Central memory CD8-positive, alpha-beta T cell (primary cell): ENCODE measurements around the gene THSD4.

ENCODE experiments used
- ATAC-seq: fragments of 150-1000 bp; cut with Tn5 transposase; replicated peaks from 2 replicates; pipeline ENCODE4 v1.10.0; 2022; ENCODE audit warnings: mild to moderate bottlenecking, moderate FRiP score, moderate number of reproducible peaks; ENCODE audit not compliant: poor library complexity, severe bottlenecking; ENCODE audit errors: extremely low read depth
- DNase-seq, 2 donors: peaks; one replicate each; pipeline ENCODE4 v3.0.0; 2021; ENCODE audit warnings: low spot score in 2 of 2
- H3K27ac Mint-ChIP-seq: one replicate; pipeline ENCODE4 v1.8.0; 2022; ENCODE audit warnings: low read depth, mild to moderate bottlenecking, moderate library complexity, mixed read lengths
- H3K27me3 Mint-ChIP-seq: one replicate; pipeline ENCODE4 v1.8.0; 2022; ENCODE audit warnings: mixed read lengths
- H3K36me3 Mint-ChIP-seq: one replicate; pipeline ENCODE4 v1.8.0; 2022; ENCODE audit warnings: mild to moderate bottlenecking, moderate library complexity, mixed read lengths; ENCODE audit not compliant: insufficient read depth
- H3K4me1 Mint-ChIP-seq: one replicate; pipeline ENCODE4 v1.8.0; 2022; ENCODE audit warnings: mixed read lengths
- H3K4me3 Mint-ChIP-seq: one replicate; pipeline ENCODE4 v1.8.0; 2022; ENCODE audit warnings: mild to moderate bottlenecking, moderate library complexity, mixed read lengths
- H3K9me3 Mint-ChIP-seq: one replicate; pipeline ENCODE4 v1.8.0; 2022; ENCODE audit warnings: mixed read lengths

THSD4 gene

GRCh38 chr15:71463156-71463665, 347.9 kb downstream of the THSD4 start:
- no peak for DNase-seq
- no peak overlapping the region for H3K4me3 Mint-ChIP-seq

GRCh38 chr15:71465131-71465955, 350.1 kb downstream of the THSD4 start:
- ATAC-seq (no peak), DNase-seq (no peak)
- no peaks in the 10 kb centered on the region for H3K4me1 Mint-ChIP-seq
- peaks cover 29% of the 10 kb centered on the region for H3K27me3 Mint-ChIP-seq
- H3K4me3 Mint-ChIP-seq = no peak overlapping the region
- H3K9me3 Mint-ChIP-seq = no peaks in the 10 kb centered on the region
- H3K36me3 Mint-ChIP-seq = no peaks in the 10 kb centered on the region
- no peak overlapping the region for H3K27ac Mint-ChIP-seq

More at GRCh38 chr15:71463156-71463665, 347.9 kb downstream of the THSD4 start:
- no peaks in the 10 kb centered on the region for H3K4me1 Mint-ChIP-seq
- no peak overlapping the region for H3K27ac Mint-ChIP-seq
- H3K36me3 Mint-ChIP-seq = no peaks in the 10 kb centered on the region
- H3K27me3 Mint-ChIP-seq = peaks cover 29% of the 10 kb centered on the region
- H3K9me3 Mint-ChIP-seq = no peaks in the 10 kb centered on the region
- ATAC-seq = no peak

GRCh38 chr15:71468715-71469114, 353.4 kb downstream of the THSD4 start:
- Mint-ChIP-seq H3K9me3 (no peaks in the 10 kb centered on the region), H3K27ac (no peak overlapping the region), H3K27me3 (peaks cover 29% of the 10 kb centered on the region), H3K4me3 (no peak overlapping the region), H3K4me1 (no peaks in the 10 kb centered on the region), H3K36me3 (no peaks in the 10 kb centered on the region)
- ATAC-seq (no peak), DNase-seq (no peak)

- Mint-ChIP-seq H3K4me3 (no peak overlapping the region), H3K27me3 (peaks cover 27% of the 10 kb centered on the region), H3K9me3 (no peaks in the 10 kb centered on the region), H3K4me1 (no peaks in the 10 kb centered on the region), H3K36me3 (no peaks in the 10 kb centered on the region), H3K27ac (no peak overlapping the region)
- DNase-seq (no peak), ATAC-seq (no peak)
Measured at GRCh38 chr15:71469413-71469812, 354.1 kb downstream of the THSD4 start.

GRCh38 chr15:71471347-71471746, 356.1 kb downstream of the THSD4 start:
- Mint-ChIP-seq H3K36me3 (no peaks in the 10 kb centered on the region), H3K27me3 (peaks cover 12% of the 10 kb centered on the region), H3K27ac (no peak overlapping the region), H3K4me1 (no peaks in the 10 kb centered on the region), H3K9me3 (no peaks in the 10 kb centered on the region), H3K4me3 (no peak overlapping the region)
- DNase-seq (no peak), ATAC-seq (no peak)

GRCh38 chr15:71472566-71472965, 357.3 kb downstream of the THSD4 start:
- H3K9me3 Mint-ChIP-seq = no peaks in the 10 kb centered on the region
- H3K27ac Mint-ChIP-seq = no peak overlapping the region
- peaks cover 11% of the 10 kb centered on the region for H3K27me3 Mint-ChIP-seq
- H3K4me1 Mint-ChIP-seq = no peaks in the 10 kb centered on the region
- no peaks in the 10 kb centered on the region for H3K36me3 Mint-ChIP-seq
- ATAC-seq (no peak), DNase-seq (no peak)
- no peak overlapping the region for H3K4me3 Mint-ChIP-seq

- no peak for ATAC-seq
- no peaks in the 10 kb centered on the region for H3K4me1 Mint-ChIP-seq
Measured at GRCh38 chr15:71473751-71474150, 358.5 kb downstream of the THSD4 start.

GRCh38 chr15:71476823-71477222, 361.6 kb downstream of the THSD4 start:
- Mint-ChIP-seq H3K27me3 (peaks cover 35% of the 10 kb centered on the region), H3K4me1 (no peaks in the 10 kb centered on the region), H3K36me3 (no peaks in the 10 kb centered on the region), H3K9me3 (no peaks in the 10 kb centered on the region), H3K27ac (no peak overlapping the region), H3K4me3 (no peak overlapping the region)
- DNase-seq (no peak), ATAC-seq (no peak)

More at GRCh38 chr15:71473751-71474150, 358.5 kb downstream of the THSD4 start:
- Mint-ChIP-seq H3K27ac (no peak overlapping the region), H3K27me3 (peaks cover 11% of the 10 kb centered on the region), H3K4me3 (no peak overlapping the region), H3K36me3 (no peaks in the 10 kb centered on the region), H3K9me3 (no peaks in the 10 kb centered on the region)
- DNase-seq = no peak

- Mint-ChIP-seq H3K4me1 (no peaks in the 10 kb centered on the region), H3K9me3 (no peaks in the 10 kb centered on the region), H3K27ac (no peak overlapping the region), H3K4me3 (no peak overlapping the region), H3K27me3 (peaks cover 52% of the 10 kb centered on the region), H3K36me3 (no peaks in the 10 kb centered on the region)
- no peak for DNase-seq
- ATAC-seq = no peak
Measured at GRCh38 chr15:71480556-71480955, 365.3 kb downstream of the THSD4 start.

- H3K36me3 Mint-ChIP-seq = no peaks in the 10 kb centered on the region
- no peak for ATAC-seq
- H3K27me3 Mint-ChIP-seq = peaks cover 65% of the 10 kb centered on the region
Measured at GRCh38 chr15:71484080-71484479, 368.8 kb downstream of the THSD4 start.

GRCh38 chr15:71485094-71485693, 369.9 kb downstream of the THSD4 start:
- no peak for ATAC-seq
- Mint-ChIP-seq H3K9me3 (no peaks in the 10 kb centered on the region), H3K4me3 (no peak overlapping the region), H3K27ac (no peak overlapping the region), H3K4me1 (no peaks in the 10 kb centered on the region), H3K36me3 (no peaks in the 10 kb centered on the region), H3K27me3 (peaks cover 62% of the 10 kb centered on the region)
- no peak for DNase-seq

More at GRCh38 chr15:71484080-71484479, 368.8 kb downstream of the THSD4 start:
- no peak overlapping the region for H3K4me3 Mint-ChIP-seq
- H3K27ac Mint-ChIP-seq = no peak overlapping the region
- no peaks in the 10 kb centered on the region for H3K4me1 Mint-ChIP-seq
- DNase-seq = no peak
- no peaks in the 10 kb centered on the region for H3K9me3 Mint-ChIP-seq

GRCh38 chr15:71489570-71489969, 374.3 kb downstream of the THSD4 start:
- H3K36me3 Mint-ChIP-seq = peaks cover 2% of the 10 kb centered on the region
- ATAC-seq (no peak), DNase-seq (no peak)
- peaks cover 43% of the 10 kb centered on the region for H3K27me3 Mint-ChIP-seq
- H3K4me3 Mint-ChIP-seq = no peak overlapping the region
- H3K4me1 Mint-ChIP-seq = no peaks in the 10 kb centered on the region
- H3K27ac Mint-ChIP-seq = no peak overlapping the region
- no peaks in the 10 kb centered on the region for H3K9me3 Mint-ChIP-seq

GRCh38 chr15:71493526-71493925, 378.3 kb downstream of the THSD4 start:
- Mint-ChIP-seq H3K4me1 (no peaks in the 10 kb centered on the region), H3K4me3 (no peak overlapping the region), H3K27ac (no peak overlapping the region), H3K9me3 (no peaks in the 10 kb centered on the region), H3K27me3 (peaks cover 33% of the 10 kb centered on the region), H3K36me3 (peaks cover 2% of the 10 kb centered on the region)
- DNase-seq (no peak), ATAC-seq (no peak)
